Brain pericyte (primary cell): ENCODE data around the gene GDAP1L1.
A peak's percentile ranks its signal among the peaks of the same experiment; 100 is the strongest.

Experiments used
- DNase-seq: peaks from one replicate; pipeline ENCODE4 v3.0.0-alpha.2; 2012; ENCODE audit warnings: low read depth, low spot score

GDAP1L1 gene

DNA sequence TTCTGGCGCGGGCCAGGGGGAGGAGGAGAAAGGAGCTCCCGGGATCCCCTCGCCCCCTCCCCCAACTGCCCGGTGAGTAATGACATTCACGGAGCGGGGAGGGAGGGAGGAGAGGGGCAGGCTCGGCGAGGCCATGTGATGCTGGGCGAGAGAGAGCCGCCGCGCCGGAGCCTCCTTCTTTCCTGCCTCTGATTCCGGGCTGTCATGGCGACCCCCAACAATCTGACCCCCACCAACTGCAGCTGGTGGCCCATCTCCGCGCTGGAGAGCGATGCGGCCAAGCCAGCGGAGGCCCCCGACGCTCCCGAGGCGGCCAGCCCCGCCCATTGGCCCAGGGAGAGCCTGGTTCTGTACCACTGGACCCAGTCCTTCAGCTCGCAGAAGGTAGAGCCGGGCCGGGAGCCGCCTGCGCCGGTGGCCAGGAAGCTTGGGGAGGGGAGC is at the start of gene GDAP1L1:
GDAP1L1 (plus strand) TSS at position 178 of the 441 bp plus-strand sequence; CDS start at position 205, 27 bp downstream.
- DNase-seq: no peak

GRCh38 chr20:44198872-44199271 is 48.2 kb upstream of the GDAP1L1 start:
- DNase-seq: no peak

DNA sequence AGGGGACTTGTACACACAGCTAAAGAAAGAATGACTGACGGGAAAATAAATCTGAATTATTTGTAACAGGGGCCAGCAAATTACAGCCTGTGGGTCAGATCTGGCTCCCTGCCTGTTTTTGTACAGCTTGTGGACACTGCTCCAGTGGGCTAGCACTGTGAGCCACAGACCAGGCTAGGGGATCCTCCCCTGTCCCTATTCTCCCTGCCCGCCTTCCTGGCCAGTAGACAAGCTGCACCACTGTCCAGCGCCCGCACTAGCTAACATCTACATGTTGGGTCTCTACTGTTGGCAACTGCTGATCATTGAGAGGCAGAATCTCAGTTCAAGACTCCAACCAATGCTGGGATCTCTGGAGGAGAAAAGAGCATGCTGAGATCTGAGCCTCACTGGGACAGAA is 47.2 kb upstream of the GDAP1L1 start:
- no peak for DNase-seq

- DNase-seq: no peak
Observed at GRCh38 chr20:44200371-44200770, 46.7 kb upstream of the GDAP1L1 start.

GRCh38 chr20:44200983-44201382 is 46.1 kb upstream of the GDAP1L1 start:
- DNase-seq: no peak

DNA sequence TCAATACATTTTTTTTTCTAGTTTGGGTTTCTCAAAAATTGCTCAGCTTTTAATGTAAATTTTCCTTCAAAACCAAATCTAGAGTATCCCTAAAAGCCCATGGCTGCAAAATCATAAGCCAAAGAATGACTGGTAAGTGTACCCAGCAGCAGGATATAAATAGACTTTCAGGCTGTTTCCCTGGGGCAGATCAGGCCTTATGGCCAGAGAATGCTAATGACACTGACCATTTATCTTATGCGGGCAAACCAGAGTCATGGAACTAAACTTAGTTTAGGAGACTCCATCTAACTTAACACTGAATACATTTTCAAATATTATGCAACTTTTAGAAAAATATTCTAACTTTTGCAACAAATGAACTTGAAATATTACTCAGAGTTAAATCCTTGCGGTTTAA is 43.9 kb upstream of the GDAP1L1 start:
- DNase-seq: no peak

DNA sequence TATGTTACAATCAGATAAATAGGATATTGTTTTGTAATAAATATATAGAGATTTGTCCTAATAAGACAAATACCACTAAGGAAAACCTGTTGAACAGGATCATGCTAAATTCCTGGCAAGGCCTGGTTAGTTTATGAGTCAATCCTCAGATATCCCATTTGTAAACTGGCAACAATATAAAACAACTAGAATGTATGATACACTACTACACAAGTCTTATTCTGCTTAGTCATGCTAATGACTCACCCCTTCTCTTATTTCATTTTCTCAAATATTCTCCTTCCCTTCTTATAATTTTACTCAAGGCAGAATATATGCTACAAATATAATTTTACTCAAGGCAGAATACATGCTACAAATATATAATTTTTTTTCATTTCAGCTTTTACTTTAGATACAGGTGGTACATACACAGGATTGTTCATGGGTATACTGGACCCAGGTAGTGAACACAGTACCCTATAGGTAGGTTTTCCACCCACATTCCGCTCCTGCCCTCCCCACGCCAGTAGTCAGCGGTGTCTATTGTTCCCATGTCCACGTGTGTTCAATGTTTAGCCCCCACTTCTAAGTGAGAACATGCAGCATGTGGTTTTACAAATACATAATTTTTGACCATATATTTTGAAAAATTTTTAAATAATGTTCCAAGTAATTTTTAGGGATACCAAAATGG is 42.8 kb upstream of the GDAP1L1 start:
- DNase-seq: peak; percentile 50

GRCh38 chr20:44204832-44205215 is 42.3 kb upstream of the GDAP1L1 start:
- DNase-seq: no peak

GRCh38 chr20:44206132-44206531 is 41.0 kb upstream of the GDAP1L1 start:
- no peak for DNase-seq

GRCh38 chr20:44207126-44207723 is 39.9 kb upstream of the GDAP1L1 start:
- DNase-seq: no peak

- no peak for DNase-seq
Observed at GRCh38 chr20:44208165-44208564, 38.9 kb upstream of the GDAP1L1 start.

GRCh38 chr20:44208770-44209169 is 38.3 kb upstream of the GDAP1L1 start:
- no peak for DNase-seq

DNA sequence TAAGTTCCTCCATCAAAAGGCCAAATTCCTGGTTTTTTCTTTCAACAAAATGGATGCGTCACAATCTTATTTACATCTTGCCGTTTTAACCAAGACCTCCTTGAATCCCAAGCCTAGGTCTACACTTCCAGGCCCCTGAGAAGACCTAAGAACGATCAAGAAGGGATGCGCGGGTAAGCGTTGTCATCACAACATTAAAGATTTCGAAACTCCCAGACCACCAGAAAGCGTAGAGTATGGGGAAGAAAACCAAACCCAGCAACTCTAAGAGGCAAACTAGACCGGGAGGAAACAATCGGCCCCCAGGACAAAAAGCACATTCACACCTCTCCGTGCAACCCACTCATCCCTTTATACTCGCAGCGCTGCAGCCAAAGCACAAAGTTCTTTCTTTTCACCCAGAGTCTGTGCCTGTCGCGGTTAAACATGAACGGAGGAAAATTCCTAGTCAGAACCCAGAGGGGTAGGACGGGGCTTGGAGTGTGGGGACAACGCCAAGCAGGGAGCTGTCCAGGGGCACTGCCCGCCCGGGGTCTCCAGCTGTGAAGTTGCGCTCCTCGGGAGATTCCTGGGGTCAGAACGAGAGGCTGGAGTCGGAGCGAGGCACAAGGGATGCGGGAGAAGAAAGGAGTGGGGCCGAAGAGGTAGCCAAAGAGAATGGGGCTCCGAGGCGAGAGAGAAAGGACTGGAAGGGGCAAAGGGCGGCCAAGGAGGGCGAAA is 37.3 kb upstream of the GDAP1L1 start:
- no peak for DNase-seq

GRCh38 chr20:44210406-44211176 is 36.5 kb upstream of the GDAP1L1 start, which contains the start of gene OSER1:
OSER1 (minus strand) TSS chr20:44210771; CDS start chr20:44206957, 3,814 bp downstream.
- peak; percentile 89 for DNase-seq

DNA sequence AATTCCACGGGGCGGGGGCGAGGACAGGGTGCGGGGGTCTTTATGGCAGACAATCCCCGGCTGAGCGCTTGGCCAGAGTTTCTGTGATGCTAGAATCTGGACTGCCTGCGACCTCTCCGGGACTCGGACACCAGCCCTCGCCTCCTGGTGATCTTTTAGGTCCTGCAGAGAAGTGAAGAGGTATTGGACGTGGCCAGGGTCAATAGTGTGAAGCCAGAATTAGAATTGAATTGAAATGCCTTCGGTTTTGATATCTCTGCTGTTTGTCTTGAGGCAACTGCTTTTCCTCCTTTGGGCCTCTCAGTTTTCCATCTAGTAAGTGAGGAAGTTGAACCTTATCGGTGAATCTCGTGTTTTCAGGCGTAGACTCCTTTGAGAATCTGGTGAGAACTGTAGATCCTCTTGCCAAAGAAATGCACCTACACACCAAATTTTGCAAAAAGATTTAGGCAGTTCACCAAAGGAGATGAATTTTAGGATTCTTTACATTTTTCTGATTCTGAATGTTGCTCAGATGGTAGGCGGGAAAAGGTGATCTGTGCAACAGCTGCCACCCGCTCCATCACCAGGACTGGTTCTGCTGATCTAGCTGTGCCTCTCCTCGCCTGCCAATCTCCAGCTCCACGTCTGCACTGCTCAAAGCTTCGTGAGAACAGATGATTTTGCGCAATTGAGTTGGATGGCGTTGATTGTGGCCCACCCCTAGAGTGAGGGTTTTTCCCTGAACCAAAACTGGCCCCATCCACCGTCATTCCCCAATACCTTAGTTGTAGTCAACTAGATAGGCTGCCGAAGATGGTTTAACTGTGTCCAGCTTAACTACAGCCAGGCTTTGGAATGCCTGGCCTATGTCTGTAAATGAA is 35.7 kb upstream of the GDAP1L1 start:
- no peak for DNase-seq

GRCh38 chr20:44212792-44213191 is 34.3 kb upstream of the GDAP1L1 start:
- no peak for DNase-seq

GRCh38 chr20:44215125-44215524 is 32.0 kb upstream of the GDAP1L1 start:
- no peak for DNase-seq

GRCh38 chr20:44217342-44218092 is 29.6 kb upstream of the GDAP1L1 start:
- no peak for DNase-seq

DNA sequence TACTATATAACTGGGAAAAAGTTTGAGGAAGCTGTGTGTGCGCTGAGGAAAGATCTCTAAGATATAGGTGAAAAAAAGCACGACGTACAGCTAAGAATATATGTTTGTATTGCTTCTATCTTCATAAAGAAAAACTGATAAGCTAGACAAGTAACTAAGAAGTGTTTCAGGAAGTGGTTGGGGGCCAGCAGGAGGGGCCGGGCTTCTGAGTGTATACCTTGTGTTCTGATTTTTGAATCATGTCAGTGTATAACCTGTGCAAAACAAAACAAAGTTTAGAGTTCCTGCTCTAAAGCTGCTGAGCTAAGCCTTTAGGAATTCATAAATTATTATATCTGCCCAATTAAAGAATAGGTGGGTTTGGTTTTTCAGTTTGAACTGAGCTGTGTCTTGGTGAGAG is 28.7 kb upstream of the GDAP1L1 start:
- DNase-seq: no peak

GRCh38 chr20:44219170-44219730 is 27.9 kb upstream of the GDAP1L1 start:
- DNase-seq: no peak
